NCI-H2196 (cell line): ENCODE data around the gene APBA2.

ENCODE experiments used
- DNase-seq: peaks from one replicate; lab custom pipeline; 2025; ENCODE audit not compliant: unreplicated experiment; lab: John Stamatoyannopoulos, UW

APBA2 gene

GRCh38 chr15:29098652-29099051, 212.9 kb downstream of the APBA2 start:
- no peak for DNase-seq

DNA sequence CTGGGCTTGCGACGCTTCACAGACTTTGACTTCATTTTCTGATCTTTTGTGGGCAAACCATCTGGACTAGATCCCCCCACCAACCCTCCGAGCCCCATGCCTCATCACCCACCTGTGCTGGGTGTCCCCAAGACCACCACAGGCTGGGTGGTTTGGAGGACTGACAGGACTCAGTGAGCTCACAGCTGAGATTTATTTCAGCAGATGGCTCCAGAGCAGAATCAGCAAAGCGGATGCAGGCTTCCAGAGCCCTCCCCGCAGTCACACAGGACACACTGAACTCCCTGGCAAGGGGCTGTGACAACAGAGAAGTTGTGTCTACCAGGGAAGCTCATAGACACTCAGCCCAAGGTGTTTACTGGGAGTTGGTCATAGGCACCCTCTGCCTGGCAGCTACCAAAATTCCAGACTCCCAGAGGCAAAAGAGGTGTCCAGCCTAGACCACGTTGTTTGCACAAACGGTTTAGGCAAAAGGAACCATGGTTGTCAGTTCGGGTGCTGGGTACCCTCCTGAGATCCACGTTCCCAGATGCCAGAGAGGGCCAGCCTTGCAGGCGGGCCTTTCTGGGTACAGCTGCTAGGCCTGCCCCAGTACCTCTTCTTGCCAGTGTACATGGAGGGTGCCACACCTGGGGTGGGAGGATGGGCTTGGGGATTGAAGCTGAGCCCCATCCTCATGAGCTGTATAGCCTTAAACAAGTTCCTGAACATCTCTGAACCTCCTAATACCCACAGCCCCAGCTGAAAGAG, 213.5 kb downstream of the APBA2 start:
- no peak for DNase-seq

DNA sequence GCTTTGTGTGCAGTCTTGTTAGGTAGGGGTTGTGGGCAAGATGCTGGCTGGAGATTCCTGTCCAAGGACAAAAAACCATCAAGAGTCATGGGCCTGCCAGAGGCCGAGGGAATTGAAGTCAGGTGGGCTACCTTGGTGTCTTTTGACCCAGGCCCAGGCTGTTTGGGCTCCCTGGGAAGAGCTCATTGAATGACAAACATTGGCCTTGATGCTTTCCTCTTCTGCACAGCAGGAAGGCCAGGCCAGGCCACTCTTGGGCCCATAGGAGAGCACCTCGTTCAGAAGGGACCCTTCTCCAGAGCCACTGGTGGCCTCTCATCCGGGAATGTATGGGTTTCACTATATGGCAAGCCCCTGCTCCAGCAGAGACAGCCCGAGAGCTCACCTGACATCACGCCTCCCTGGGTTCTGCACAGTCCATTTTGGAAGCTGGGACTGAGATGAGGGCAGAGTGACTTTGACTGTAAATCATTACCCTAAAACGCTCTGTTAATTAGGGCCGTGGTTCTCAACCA, 214.8 kb downstream of the APBA2 start:
- no peak for DNase-seq

- no peak for DNase-seq
Measured at GRCh38 chr15:29101491-29101890, 215.7 kb downstream of the APBA2 start.

GRCh38 chr15:29102173-29102794, 216.5 kb downstream of the APBA2 start:
- DNase-seq = peak; percentile 8

GRCh38 chr15:29102911-29103823, 217.4 kb downstream of the APBA2 start:
- DNase-seq = no peak

DNA sequence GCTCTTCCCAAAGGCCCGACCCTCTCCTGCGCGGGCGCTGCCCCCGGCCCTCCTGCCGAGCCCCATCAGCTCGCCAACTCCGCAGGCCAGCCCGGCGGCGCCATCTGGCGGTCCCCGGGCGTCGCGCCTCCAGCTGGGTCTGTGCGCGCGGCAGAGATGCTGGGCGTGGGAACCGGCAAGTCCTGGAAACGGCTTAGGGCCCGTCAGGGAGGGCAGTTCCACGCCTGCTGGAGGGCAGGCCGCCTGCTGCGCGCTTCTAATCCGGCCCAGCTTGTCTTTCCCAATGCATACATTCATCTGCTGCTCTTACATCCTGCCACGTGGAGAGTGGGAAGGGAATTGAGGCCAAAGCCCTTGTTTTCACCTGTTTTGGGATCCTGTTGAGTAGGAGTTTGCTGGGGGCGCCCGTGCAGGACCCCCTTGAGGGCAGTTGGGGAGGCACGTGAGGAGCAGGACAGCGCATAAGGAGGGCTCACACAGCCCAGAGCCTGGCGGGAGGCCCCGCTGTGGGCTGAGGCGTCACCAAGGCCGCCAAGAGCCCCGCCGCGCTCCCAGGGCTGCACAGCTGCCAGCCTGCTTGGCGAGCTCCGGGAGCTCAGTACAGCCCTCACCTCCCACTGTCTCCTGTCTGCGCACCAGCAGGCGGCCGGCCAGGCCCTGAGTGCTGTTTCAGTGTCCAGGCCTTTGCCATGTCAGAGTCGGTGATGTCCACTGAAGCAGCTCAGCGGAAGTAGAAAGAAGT, 218.2 kb downstream of the APBA2 start:
- peak; percentile 50 for DNase-seq

DNA sequence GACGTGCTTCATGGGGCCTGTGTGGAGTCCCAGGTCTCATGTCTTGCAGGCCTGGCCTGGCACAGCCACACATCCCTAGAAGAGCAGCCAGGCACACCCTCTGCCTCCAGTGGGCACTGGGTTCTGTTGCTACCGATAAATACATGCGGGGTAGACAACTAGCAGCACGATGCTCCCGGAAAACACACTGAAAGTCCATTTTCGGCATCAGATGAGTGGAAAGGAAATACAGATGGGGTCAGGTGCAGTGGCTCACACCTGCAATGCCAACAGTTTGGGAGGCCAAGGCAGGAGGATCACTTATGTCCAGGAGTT, 218.7 kb downstream of the APBA2 start:
- no peak for DNase-seq

GRCh38 chr15:29105151-29105854, 219.5 kb downstream of the APBA2 start:
- no peak for DNase-seq

DNA sequence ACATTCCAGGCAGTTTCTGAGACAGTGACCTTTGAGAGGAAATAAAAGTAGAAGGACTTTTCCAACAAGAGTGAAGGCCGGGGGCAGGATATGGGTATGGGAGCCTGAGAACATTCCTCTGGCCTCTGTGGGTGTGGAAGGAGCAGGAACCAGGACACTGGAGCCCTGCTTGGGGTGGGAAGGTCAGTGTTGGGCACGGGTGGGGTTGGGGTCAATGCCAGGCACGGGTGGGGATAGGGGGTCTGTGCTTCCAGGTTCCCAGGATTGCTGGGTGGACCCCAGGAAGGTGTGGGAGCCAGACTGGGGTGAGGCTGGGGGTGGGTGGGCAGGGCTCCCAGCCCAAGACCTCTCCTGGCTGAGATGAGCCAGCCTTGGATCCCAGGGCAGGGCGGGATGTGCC, 220.3 kb downstream of the APBA2 start:
- no peak for DNase-seq

DNA sequence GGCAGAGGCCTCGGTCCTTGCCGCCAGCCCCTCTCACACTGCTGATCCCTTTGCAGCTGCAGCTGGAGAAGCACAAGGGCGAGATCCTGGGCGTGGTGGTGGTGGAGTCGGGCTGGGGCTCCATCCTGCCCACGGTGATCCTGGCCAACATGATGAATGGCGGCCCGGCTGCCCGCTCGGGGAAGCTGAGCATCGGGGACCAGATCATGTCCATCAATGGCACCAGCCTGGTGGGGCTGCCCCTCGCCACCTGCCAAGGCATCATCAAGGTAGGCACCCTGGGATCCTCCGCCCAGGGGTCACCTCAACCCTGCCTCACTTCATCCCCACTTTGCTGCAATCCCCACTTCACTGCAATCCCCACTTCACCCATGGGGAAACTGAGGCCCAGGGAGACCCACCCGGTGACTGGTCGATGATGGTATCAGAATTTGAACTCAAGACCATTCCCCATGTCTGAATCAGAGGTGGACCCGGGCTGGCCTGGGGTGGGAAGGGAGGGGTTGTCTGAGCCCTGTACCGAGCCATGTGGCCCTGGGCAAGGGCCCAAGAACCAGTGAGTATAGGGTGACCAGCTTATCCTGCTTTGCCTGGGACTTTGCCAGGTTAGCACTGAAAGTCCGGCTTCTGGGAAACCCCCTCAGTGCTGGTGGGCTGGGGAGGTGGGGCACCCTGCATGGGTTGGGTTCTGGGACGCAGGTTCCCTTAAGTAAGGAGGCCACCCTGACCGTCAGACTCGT, 220.9 kb downstream of the APBA2 start:
- DNase-seq = no peak

- no peak for DNase-seq
Measured at GRCh38 chr15:29107291-29107890, 221.6 kb downstream of the APBA2 start.

GRCh38 chr15:29107971-29108645, 222.3 kb downstream of the APBA2 start:
- no peak for DNase-seq

- DNase-seq = no peak
Measured at GRCh38 chr15:29109762-29110161, 224.0 kb downstream of the APBA2 start.

GRCh38 chr15:29110176-29110575, 224.4 kb downstream of the APBA2 start:
- no peak for DNase-seq

DNA sequence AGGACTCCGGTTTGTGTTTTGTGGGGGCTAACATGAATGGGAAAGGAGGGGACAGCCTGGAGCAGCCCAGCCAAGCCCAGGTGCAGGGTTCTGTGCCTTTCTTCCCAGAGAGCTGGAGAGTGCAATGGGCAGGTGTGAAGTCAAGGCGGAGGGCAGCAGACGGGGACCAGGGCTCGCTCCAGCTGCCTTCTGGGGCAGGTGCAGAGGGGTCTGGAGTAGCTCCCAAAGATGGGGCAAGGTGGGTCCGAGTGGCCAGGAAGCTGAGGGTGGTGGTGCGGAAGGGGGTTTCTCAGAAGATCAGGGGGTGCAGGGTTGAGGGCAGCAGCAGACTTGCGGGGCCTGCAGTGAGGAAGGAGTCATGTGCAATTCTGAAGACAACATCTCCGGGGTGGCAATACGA, 225.0 kb downstream of the APBA2 start:
- no peak for DNase-seq

- DNase-seq = no peak
Measured at GRCh38 chr15:29111705-29112281, 226.0 kb downstream of the APBA2 start.
